Measurements from ENCODE around the gene PDE4D. TPM values are rescaled to one million over a fixed set of nuclear protein-coding genes. Genes with fewer than 3 reads are reported as not detected.

Gene PDE4D
- total RNA-seq, 1 experiment from 2014 or later = 2.1 TPM

DNA sequence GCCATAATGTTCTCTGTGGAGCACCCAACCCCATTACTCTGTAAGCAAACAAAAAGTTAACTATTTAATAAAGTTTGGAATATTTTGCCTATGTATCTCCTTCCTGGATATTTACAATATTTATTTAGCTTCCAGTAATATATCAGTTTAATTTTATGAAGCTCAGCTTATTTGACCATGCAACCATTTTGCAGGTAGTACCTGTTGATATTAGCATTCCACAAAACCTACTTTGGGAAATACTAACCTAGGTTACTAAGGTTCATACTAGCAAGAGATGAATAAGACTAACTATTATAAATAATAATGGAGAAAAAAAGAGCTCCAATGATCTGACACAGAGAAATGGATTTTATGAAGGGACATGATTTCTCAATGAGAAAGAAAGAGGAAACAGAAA lies 506.4 kb downstream of the PDE4D start:
- no peak overlapping the region for H3K27ac Mint-ChIP-seq
- Histone ChIP-seq H4K91ac (ENCODE audit: insufficient read length, low read depth, low read length) (no peak overlapping the region), H3K4ac (ENCODE audit: low read depth, low read length) (no peak overlapping the region), H2BK12ac (ENCODE audit: insufficient read length, low read depth, low read length) (no peak overlapping the region), H3K27ac (ENCODE audit: insufficient read length, low read depth, low read length) (no peak overlapping the region), H3K4me1 (ENCODE audit: insufficient read depth, low read length) (no peaks in the 10 kb centered on the region), H2BK20ac (ENCODE audit: low read depth, low read length, poor library complexity, severe bottlenecking) (no peak overlapping the region), H2BK120ac (ENCODE audit: low read depth, low read length, poor library complexity, severe bottlenecking) (no peak overlapping the region), H2BK5ac (ENCODE audit: insufficient read length, low read length) (no peak overlapping the region), H2BK15ac (ENCODE audit: low read depth, low read length) (no peak overlapping the region), H3K27me3 (ENCODE audit: insufficient read depth, low read length) (no peaks in the 10 kb centered on the region), H3K23ac (ENCODE audit: insufficient read length, low read depth, low read length) (no peak overlapping the region), H3K9me3 (ENCODE audit: control insufficient read depth, low read depth, low read length) (no peaks in the 10 kb centered on the region), H3K79me1 (ENCODE audit: insufficient read depth, low read depth, low read length, poor library complexity, severe bottlenecking) (no peaks in the 10 kb centered on the region), H4K8ac (replicated peaks; ENCODE audit: insufficient read length, low read depth, low read length) (no peak overlapping the region), H3K18ac (ENCODE audit: insufficient read length, low read depth, low read length) (no peak overlapping the region), H2AK5ac (ENCODE audit: insufficient read length, low read length) (no peak overlapping the region), H3K56ac (ENCODE audit: insufficient read length, low read depth, low read length) (no peak overlapping the region), H2AFZ (ENCODE audit: low read length) (no peak overlapping the region), H3K14ac (ENCODE audit: insufficient read depth, low read length) (no peak overlapping the region), H3T11ph (ENCODE audit: low read length) (no peak overlapping the region), H3K9ac (ENCODE audit: extremely low read depth, insufficient read length, low read length) (no peak overlapping the region), H3K79me2 (ENCODE audit: insufficient read depth, low read length) (no peaks in the 10 kb centered on the region), H3K4me2 (ENCODE audit: insufficient read depth, insufficient read length, low read length) (no peak overlapping the region), H4K5ac (ENCODE audit: insufficient read length, low read depth, low read length) (no peak overlapping the region), H4K20me1 (ENCODE audit: control insufficient read depth, insufficient read depth, insufficient read length) (no peaks in the 10 kb centered on the region), H3K23me2 (ENCODE audit: insufficient read length, low read depth, low read length, poor library complexity, severe bottlenecking) (no peaks in the 10 kb centered on the region)
- H3K27me3 Mint-ChIP-seq (ENCODE audit: low read depth) = no peaks in the 10 kb centered on the region; the same call in 1 of the 2 replicates
- no peaks in the 10 kb centered on the region for H3K36me3 Mint-ChIP-seq (ENCODE audit: insufficient read depth in 1 of 3, low read depth in 3 of 3)
- no peak overlapping the region for H3K4me3 Mint-ChIP-seq
- no peaks in the 10 kb centered on the region for H3K9me3 Mint-ChIP-seq
- H3K4me1 Mint-ChIP-seq = peaks cover 11 to 14% of the 10 kb centered on the region in 2 experiments
- TF ChIP-seq, protein P1, sequence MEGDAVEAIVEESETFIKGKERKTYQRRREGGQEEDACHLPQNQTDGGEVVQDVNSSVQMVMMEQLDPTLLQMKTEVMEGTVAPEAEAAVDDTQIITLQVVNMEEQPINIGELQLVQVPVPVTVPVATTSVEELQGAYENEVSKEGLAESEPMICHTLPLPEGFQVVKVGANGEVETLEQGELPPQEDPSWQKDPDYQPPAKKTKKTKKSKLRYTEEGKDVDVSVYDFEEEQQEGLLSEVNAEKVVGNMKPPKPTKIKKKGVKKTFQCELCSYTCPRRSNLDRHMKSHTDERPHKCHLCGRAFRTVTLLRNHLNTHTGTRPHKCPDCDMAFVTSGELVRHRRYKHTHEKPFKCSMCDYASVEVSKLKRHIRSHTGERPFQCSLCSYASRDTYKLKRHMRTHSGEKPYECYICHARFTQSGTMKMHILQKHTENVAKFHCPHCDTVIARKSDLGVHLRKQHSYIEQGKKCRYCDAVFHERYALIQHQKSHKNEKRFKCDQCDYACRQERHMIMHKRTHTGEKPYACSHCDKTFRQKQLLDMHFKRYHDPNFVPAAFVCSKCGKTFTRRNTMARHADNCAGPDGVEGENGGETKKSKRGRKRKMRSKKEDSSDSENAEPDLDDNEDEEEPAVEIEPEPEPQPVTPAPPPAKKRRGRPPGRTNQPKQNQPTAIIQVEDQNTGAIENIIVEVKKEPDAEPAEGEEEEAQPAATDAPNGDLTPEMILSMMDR (conservative IDR thresholded peaks at IDR 0.05) = no peak
- DNase-seq = no peak
